Measurements from ENCODE around the gene ROPN1L. TPM values are rescaled to one million over a fixed set of nuclear protein-coding genes. Genes with fewer than 3 reads are reported as not detected.

The ROPN1L gene
- total RNA-seq, 1 donor from 2014 or later = not detected

DNA sequence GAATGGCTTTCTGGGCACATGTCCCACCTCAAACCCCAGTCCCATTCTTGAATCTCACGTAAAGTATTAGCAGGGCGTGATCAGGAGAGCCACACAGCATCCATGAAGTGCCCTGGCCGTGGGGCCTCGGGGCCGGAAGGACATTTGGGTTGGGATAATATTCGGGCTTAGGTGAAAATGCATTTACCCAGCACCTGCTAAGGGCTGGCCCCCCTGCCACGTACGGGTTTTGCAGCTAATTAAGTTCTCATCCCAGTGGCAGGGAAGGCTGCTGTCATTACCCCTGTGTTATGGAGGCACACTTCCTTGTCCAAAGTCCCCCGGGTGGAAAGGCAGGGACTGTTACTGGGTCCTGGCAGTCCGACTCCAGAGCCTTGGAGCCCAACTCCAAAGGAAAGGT, 29.0 kb downstream of the ROPN1L start:
- Mint-ChIP-seq H3K4me1 (ENCODE audit: low read depth, unreplicated experiment) (peaks cover 10% of the 10 kb centered on the region), H3K27ac (ENCODE audit: unreplicated experiment) (no peak overlapping the region)

DNA sequence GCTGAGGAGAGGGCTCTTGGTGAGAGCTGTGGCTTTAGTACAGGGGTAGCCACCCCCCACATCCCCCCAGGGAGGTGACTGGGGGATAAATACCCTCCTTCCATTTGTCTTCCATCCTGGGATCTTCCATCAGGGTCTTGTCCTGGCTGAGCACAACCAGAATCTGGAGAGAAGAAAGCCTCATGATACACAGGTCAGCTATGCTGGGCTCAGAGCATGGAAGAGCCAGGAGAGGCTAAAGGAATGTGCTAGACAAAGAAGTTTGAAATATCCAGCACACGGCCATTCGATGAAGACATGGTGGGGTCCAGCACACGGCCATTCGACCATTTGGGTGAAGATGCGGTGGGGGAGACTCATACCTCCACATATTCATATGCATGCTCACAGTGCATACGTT, 30.0 kb downstream of the ROPN1L start:
- H3K4me1 Mint-ChIP-seq (ENCODE audit: low read depth, unreplicated experiment) = peaks cover 11% of the 10 kb centered on the region
- H3K27ac Mint-ChIP-seq (ENCODE audit: unreplicated experiment) = no peak overlapping the region
- TF ChIP-seq, protein P1, sequence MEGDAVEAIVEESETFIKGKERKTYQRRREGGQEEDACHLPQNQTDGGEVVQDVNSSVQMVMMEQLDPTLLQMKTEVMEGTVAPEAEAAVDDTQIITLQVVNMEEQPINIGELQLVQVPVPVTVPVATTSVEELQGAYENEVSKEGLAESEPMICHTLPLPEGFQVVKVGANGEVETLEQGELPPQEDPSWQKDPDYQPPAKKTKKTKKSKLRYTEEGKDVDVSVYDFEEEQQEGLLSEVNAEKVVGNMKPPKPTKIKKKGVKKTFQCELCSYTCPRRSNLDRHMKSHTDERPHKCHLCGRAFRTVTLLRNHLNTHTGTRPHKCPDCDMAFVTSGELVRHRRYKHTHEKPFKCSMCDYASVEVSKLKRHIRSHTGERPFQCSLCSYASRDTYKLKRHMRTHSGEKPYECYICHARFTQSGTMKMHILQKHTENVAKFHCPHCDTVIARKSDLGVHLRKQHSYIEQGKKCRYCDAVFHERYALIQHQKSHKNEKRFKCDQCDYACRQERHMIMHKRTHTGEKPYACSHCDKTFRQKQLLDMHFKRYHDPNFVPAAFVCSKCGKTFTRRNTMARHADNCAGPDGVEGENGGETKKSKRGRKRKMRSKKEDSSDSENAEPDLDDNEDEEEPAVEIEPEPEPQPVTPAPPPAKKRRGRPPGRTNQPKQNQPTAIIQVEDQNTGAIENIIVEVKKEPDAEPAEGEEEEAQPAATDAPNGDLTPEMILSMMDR (IDR thresholded peaks at IDR 0.05; ENCODE audit: partially characterized antibody, unreplicated experiment) = no peak
- no peak overlapping the region for H3K4me3 Mint-ChIP-seq (ENCODE audit: unreplicated experiment)
- no peak for DNase-seq
- peaks cover 9% of the 10 kb centered on the region for H3K36me3 Mint-ChIP-seq (ENCODE audit: unreplicated experiment)
- peaks cover 1% of the 10 kb centered on the region for H3K27me3 Mint-ChIP-seq (ENCODE audit: unreplicated experiment)
- H3K9me3 Mint-ChIP-seq (ENCODE audit: unreplicated experiment) = peaks cover 1% of the 10 kb centered on the region

More for the DNA sequence above, 29.0 kb downstream of the ROPN1L start:
- TF ChIP-seq, protein P1 (IDR thresholded peaks at IDR 0.05; ENCODE audit: partially characterized antibody, unreplicated experiment) = no peak
- H3K27me3 Mint-ChIP-seq (ENCODE audit: unreplicated experiment) = peaks cover 1% of the 10 kb centered on the region
- H3K36me3 Mint-ChIP-seq (ENCODE audit: unreplicated experiment) = peaks cover 9% of the 10 kb centered on the region
- DNase-seq = no peak
- H3K9me3 Mint-ChIP-seq (ENCODE audit: unreplicated experiment) = peaks cover 1% of the 10 kb centered on the region
- H3K4me3 Mint-ChIP-seq (ENCODE audit: unreplicated experiment) = no peak overlapping the region

DNA sequence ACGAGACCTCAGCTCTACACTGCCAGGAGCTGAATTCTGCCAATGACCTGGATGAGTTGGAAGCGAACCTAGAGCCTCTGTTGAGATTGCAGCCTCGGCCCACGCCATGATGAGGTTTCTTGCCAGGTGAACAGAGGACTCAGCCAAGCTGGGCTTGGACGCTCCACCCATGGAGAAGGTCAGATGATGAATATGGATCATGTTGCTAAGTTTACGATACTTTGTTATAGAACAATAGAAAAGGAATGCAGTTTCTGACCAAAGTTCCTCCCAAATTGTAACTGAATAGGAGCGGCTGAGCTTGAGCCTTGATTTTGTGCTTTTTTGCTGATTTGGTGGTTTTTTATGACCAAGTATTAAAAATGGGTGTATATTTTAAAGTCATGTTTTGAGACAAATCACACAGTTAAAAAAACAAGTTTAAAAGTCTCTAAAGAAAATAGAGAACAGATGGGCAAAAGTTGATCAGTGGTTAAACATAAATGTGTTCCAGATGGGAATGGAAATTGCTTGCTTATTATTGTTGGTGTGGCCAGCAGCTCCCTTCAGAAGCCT, 32.9 kb downstream of the ROPN1L start:
- Mint-ChIP-seq H3K9me3 (ENCODE audit: unreplicated experiment) (peaks cover 5% of the 10 kb centered on the region), H3K36me3 (ENCODE audit: unreplicated experiment) (peaks cover 17% of the 10 kb centered on the region), H3K4me3 (ENCODE audit: unreplicated experiment) (no peak overlapping the region), H3K27ac (ENCODE audit: unreplicated experiment) (no peak overlapping the region), H3K4me1 (ENCODE audit: low read depth, unreplicated experiment) (peaks cover 20% of the 10 kb centered on the region), H3K27me3 (ENCODE audit: unreplicated experiment) (peaks cover 1% of the 10 kb centered on the region)
- TF ChIP-seq, protein P1 (IDR thresholded peaks at IDR 0.05; ENCODE audit: partially characterized antibody, unreplicated experiment) = no peak
- no peak for DNase-seq

DNA sequence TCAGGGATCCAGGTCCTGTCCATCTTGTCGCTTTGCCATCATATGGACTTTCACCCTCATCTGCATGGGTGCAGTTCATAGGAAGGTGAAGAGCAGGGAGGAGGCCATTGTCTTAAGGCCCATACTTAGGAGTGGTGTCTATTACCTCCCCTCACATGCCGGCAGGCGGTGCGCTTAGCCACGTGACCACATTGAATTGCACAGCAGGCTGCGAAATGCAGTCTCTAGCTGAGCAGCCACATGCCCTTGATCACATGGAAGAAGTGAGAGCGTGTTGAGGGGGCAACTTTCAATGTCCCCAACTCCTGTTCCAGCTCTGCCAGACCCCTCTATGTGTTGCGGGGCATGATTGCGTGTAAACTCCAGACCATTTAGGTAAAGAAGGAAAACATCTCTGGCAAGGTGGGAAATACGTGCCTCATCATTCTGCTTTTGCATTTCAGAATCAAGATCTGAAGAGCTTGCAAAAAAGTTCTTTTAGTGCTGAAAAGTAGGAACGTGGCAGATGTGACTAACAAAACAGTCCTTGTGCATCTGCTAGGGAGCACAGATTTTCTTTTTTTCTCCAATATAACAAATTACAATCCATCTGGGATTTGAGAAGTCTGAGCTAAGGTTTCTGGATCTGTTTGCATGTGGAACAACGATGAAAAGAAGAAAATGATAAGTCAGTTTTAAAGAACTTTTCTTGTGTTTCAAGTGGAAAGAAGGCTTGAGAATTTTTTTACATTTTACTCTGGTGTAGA, 34.4 kb downstream of the ROPN1L start:
- TF ChIP-seq, protein P1 (IDR thresholded peaks at IDR 0.05; ENCODE audit: partially characterized antibody, unreplicated experiment) = no peak
- Mint-ChIP-seq H3K4me1 (ENCODE audit: low read depth, unreplicated experiment) (peaks cover 31% of the 10 kb centered on the region), H3K36me3 (ENCODE audit: unreplicated experiment) (peaks cover 17% of the 10 kb centered on the region), H3K27me3 (ENCODE audit: unreplicated experiment) (peaks cover 1% of the 10 kb centered on the region), H3K4me3 (ENCODE audit: unreplicated experiment) (peak overlapping the region; percentile 22), H3K9me3 (ENCODE audit: unreplicated experiment) (peaks cover 6% of the 10 kb centered on the region), H3K27ac (ENCODE audit: unreplicated experiment) (no peak overlapping the region)
- DNase-seq = no peak

DNA sequence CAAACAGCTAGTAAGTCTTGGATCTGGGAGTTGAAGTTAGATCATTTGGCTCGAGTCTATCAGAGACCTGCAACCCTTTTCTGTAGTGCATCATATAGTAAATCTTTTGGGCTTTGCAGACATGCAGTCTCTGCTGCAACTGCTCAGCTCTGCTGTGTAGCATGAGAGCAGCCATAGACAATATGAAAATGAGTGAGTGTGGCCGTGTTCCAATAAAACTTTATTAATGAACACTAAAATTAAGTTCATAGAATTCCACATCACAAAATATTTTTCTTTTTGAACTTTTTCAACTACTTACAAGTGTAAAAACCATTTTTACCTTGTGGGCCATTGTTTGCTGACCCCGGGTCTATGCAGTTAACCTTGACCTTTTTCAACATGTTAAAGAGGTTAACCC, 35.2 kb downstream of the ROPN1L start:
- peaks cover 6% of the 10 kb centered on the region for H3K9me3 Mint-ChIP-seq (ENCODE audit: unreplicated experiment)
- DNase-seq = no peak
- TF ChIP-seq, protein P1 (IDR thresholded peaks at IDR 0.05; ENCODE audit: partially characterized antibody, unreplicated experiment) = no peak
- peaks cover 37% of the 10 kb centered on the region for H3K4me1 Mint-ChIP-seq (ENCODE audit: low read depth, unreplicated experiment)
- H3K36me3 Mint-ChIP-seq (ENCODE audit: unreplicated experiment) = peaks cover 15% of the 10 kb centered on the region
- H3K27ac Mint-ChIP-seq (ENCODE audit: unreplicated experiment) = no peak overlapping the region
- H3K27me3 Mint-ChIP-seq (ENCODE audit: unreplicated experiment) = peaks cover 1% of the 10 kb centered on the region
- H3K4me3 Mint-ChIP-seq (ENCODE audit: unreplicated experiment) = no peak overlapping the region

Data from glutamatergic neuron (in vitro differentiated cells).